Caco-2 (cell line): ENCODE results near the gene THG1L. TPM values are rescaled to one million over a fixed set of nuclear protein-coding genes. Genes with fewer than 3 reads are reported as not detected.
A peak's percentile ranks its signal among the peaks of the same experiment; 100 is the strongest.

Experiments
- BruUV-seq: library from RNA; stranded (reverse); fragments of 400-500 nt; replicated peaks from 2 replicates; lab custom pipeline; 2021; lab: Mats Ljungman, UMichigan
- CTCF ChIA-PET: fragments of 300-600 bp; sonication (Branson Sonifier 250); formaldehyde crosslinking; loops from one replicate; lab custom pipeline; 2022; ENCODE audit warnings: antibody characterized with exemption; lab: Charles Lee
- POLR2A ChIA-PET: fragments of 300-600 bp; sonication (Branson Sonifier 250); formaldehyde crosslinking; loops from one replicate; lab custom pipeline; 2022; ENCODE audit warnings: antibody characterized with exemption; lab: Charles Lee
- DNase-seq, 2 experiments: peaks; one replicate each; pipeline versions ENCODE4 v3.0.0 to v3.0.0-alpha.2; 2020 to 2022
- H3K27me3 ChIP-seq: replicated peaks from 2 replicates; pipeline ENCODE4 v1.6.0; 2011; ENCODE audit warnings: low read length; ENCODE audit not compliant: control insufficient read depth, insufficient read depth
- H3K36me3 ChIP-seq: 2 replicates; pipeline ENCODE4 v1.5.1; 2011; ENCODE audit warnings: low read length; ENCODE audit not compliant: control insufficient read depth, insufficient read depth
- H3K4me1 ChIP-seq: fragments of 250-450 bp; sonication (Bioruptor Pico); 2 replicates; pipeline ENCODE4 v1.5.1; 2020; ENCODE audit warnings: mild to moderate bottlenecking
- H3K4me3 ChIP-seq: 2 replicates; pipeline ENCODE4 v1.5.1; 2011; ENCODE audit warnings: low read depth, mild to moderate bottlenecking, control low read depth, low read length
- H3K9me3 ChIP-seq: fragments of 250-450 bp; sonication (Bioruptor Pico); 2 replicates; pipeline ENCODE4 v1.5.1; 2020; ENCODE audit warnings: mild to moderate bottlenecking, moderate library complexity
- H3K27ac Mint-ChIP-seq: one replicate; pipeline ENCODE4 v1.8.0; 2022; ENCODE audit warnings: mixed read lengths; ENCODE audit not compliant: unreplicated experiment
- H3K27me3 Mint-ChIP-seq: one replicate; pipeline ENCODE4 v1.8.0; 2022; ENCODE audit warnings: mixed read lengths; ENCODE audit not compliant: insufficient read depth, unreplicated experiment
- H3K36me3 Mint-ChIP-seq: one replicate; pipeline ENCODE4 v1.8.0; 2022; ENCODE audit warnings: mild to moderate bottlenecking, mixed read lengths; ENCODE audit not compliant: insufficient read depth, unreplicated experiment
- H3K4me1 Mint-ChIP-seq: one replicate; pipeline ENCODE4 v1.8.0; 2022; ENCODE audit warnings: low read depth, mixed read lengths; ENCODE audit not compliant: unreplicated experiment
- H3K4me3 Mint-ChIP-seq: one replicate; pipeline ENCODE4 v1.8.0; 2022; ENCODE audit warnings: mild to moderate bottlenecking, moderate library complexity, mixed read lengths; ENCODE audit not compliant: unreplicated experiment
- H3K9me3 Mint-ChIP-seq: one replicate; pipeline ENCODE4 v1.8.0; 2022; ENCODE audit warnings: mixed read lengths; ENCODE audit not compliant: unreplicated experiment
- intact Hi-C: fragments of 100-400 bp; cut with micrococcal nuclease; formaldehyde crosslinking; loops from one replicate; pipeline ENCODE4 v1.10.0; 2022; ENCODE audit not compliant: unreplicated experiment
- total RNA-seq: library from RNA; stranded (reverse); gene quantifications from 2 replicates; pipeline ENCODE4 v1.2.3, GENCODE V29; 2022
- TF ChIP-seq, protein P1 (sequence below), 2 experiments: fragments of 200-600 bp in 1 of 2; IDR thresholded peaks; 1 replicate in 1 of 2; 2 replicates in 1 of 2; pipeline versions ENCODE4 v1.5.1 to v1.8.0; 2011 to 2022; ENCODE audit warnings: antibody characterized with exemption in 1 of 2, control low read depth in 1 of 2, inconsistent platforms in 1 of 2, low read depth in 1 of 2, low read length in 1 of 2, mild to moderate bottlenecking in 1 of 2, moderate library complexity in 1 of 2; ENCODE audit not compliant: insufficient read depth in 1 of 2, severe bottlenecking in 1 of 2, unreplicated experiment in 1 of 2

The THG1L gene
- total RNA-seq, 1 experiment from 2014 or later: 19.8 TPM

DNA sequence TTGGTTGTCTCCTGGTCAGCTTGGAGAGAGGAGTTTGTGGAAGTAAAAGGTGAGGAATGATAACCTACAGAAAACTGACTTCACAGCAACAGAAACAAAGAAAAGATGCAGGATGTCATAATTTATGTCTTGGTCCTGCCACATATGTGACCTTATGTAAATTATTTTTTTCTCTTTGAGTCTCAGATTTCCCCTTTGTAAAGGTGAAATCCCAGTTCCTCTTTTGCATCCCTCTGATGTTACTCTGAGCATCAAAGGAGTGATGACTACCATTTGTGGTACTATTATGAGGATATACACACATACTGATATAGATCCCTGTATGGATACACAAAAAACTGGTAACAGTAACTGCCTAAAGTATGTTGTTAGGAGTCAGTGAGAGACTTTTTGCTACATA, 1.4 kb upstream of the THG1L start:
- no peak for DNase-seq
- Histone ChIP-seq H3K9me3 (no peaks in the 10 kb centered on the region), H3K4me3 (no peak overlapping the region), H3K4me1 (0 out of 2 replicates have a peak, but pooled peaks cover 4% of the 10 kb centered on the region), H3K27me3 (no peaks in the 10 kb centered on the region), H3K36me3 (no peaks in the 10 kb centered on the region)
- Mint-ChIP-seq H3K4me1 (peaks cover 10% of the 10 kb centered on the region), H3K27ac (no peak overlapping the region), H3K36me3 (peaks cover 14% of the 10 kb centered on the region), H3K27me3 (no peaks in the 10 kb centered on the region), H3K4me3 (no peak overlapping the region), H3K9me3 (peaks cover 4% of the 10 kb centered on the region)
- POLR2A ChIA-PET: no interaction called here
- no TSS peak for BruUV-seq
- intact Hi-C loops: no loop called here
- CTCF ChIA-PET: interaction anchor here (2.0 kb wide), 1 partner anchor 14 kb away, joined by 24 read pairs; the partner anchor contains the start of gene LSM11
- TF ChIP-seq, protein P1, sequence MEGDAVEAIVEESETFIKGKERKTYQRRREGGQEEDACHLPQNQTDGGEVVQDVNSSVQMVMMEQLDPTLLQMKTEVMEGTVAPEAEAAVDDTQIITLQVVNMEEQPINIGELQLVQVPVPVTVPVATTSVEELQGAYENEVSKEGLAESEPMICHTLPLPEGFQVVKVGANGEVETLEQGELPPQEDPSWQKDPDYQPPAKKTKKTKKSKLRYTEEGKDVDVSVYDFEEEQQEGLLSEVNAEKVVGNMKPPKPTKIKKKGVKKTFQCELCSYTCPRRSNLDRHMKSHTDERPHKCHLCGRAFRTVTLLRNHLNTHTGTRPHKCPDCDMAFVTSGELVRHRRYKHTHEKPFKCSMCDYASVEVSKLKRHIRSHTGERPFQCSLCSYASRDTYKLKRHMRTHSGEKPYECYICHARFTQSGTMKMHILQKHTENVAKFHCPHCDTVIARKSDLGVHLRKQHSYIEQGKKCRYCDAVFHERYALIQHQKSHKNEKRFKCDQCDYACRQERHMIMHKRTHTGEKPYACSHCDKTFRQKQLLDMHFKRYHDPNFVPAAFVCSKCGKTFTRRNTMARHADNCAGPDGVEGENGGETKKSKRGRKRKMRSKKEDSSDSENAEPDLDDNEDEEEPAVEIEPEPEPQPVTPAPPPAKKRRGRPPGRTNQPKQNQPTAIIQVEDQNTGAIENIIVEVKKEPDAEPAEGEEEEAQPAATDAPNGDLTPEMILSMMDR (IDR thresholded peaks at IDR 0.05; ENCODE audit: insufficient read depth in 1 of 2, low read depth in 1 of 2, low read length in 1 of 2, severe bottlenecking in 1 of 2, unreplicated experiment in 1 of 2): no peak

DNA sequence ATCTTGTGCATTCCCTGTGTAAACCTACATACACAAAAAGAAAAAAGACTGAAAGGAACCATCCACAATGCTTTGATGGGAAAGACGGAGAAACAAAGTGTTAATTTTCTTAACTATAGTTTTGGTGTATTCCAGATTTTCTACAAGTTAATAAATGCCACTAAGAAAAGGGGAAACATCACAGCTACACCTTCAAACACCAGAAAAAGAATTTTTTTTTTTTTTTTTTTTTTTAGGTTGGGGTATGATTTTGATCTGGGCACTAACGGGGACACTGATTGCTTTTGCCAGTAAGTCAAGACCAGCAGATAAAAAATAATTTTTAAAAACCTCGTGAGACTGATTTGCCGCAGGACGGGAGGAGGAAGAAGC, 334 bp upstream of the THG1L start:
- no TSS peak for BruUV-seq
- intact Hi-C loops: loop anchor here (1.0 kb wide), 1 partner anchor 12 kb away; the partner anchor contains the start of gene LSM11

DNA sequence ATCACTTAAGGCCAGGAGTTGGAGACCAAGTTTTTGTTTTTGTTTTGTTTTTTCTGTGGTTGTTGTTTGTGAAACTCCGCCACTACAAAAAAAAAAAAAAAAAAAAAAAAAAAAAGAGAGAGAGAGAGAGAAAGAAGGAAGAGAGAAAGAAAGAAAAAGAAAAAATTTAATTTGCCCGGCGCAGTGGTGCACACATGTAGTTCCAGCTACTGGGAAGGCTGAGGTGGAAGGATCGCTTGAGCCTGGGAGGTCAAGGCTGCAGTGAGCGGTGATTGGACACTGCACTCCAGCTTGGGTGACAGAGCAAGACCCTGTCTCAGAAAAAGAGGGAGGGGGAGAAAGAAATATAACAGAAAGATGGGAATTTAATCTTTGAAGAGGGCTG, 902 bp downstream of the THG1L start:
- H3K36me3 ChIP-seq: no peaks in the 10 kb centered on the region
- TF ChIP-seq, protein P1 (IDR thresholded peaks at IDR 0.05; ENCODE audit: insufficient read depth in 1 of 2, low read depth in 1 of 2, low read length in 1 of 2, severe bottlenecking in 1 of 2, unreplicated experiment in 1 of 2): no peak
- Mint-ChIP-seq H3K4me3 (peak overlapping the region; percentile 100), H3K27me3 (no peaks in the 10 kb centered on the region), H3K27ac (peak overlapping the region; percentile 99), H3K36me3 (peaks cover 19% of the 10 kb centered on the region), H3K9me3 (no peaks in the 10 kb centered on the region), H3K4me1 (peaks cover 10% of the 10 kb centered on the region)
- ChIA-PET CTCF (interaction anchor here (1.0 to 2.0 kb wide), 5 partner anchors 12 to 404 kb away, joined by 3 to 24 read pairs (median 7); partner anchors contain the start of genes LSM11 and SOX30), POLR2A (interaction anchor here (1.0 to 1.4 kb wide), 3 partner anchors 11 to 80 kb away, joined by 3 to 9 read pairs (median 5); partner anchors contain the start of genes LSM11 and SOX30)
- H3K9me3 ChIP-seq: no peaks in the 10 kb centered on the region
- intact Hi-C loops: no loop called here
- DNase-seq: no peak
- no peaks in the 10 kb centered on the region for H3K27me3 ChIP-seq
- H3K4me1 ChIP-seq: 0 out of 2 replicates have a peak, but pooled peaks cover 4% of the 10 kb centered on the region
- BruUV-seq: no TSS peak
- H3K4me3 ChIP-seq: peak overlapping the region; percentile 84

More for the DNA sequence above, 334 bp upstream of the THG1L start:
- Mint-ChIP-seq H3K36me3 (peaks cover 19% of the 10 kb centered on the region), H3K4me1 (peaks cover 10% of the 10 kb centered on the region), H3K4me3 (peak overlapping the region; percentile 100), H3K27me3 (no peaks in the 10 kb centered on the region), H3K27ac (peak overlapping the region; percentile 99), H3K9me3 (no peaks in the 10 kb centered on the region)
- DNase-seq: no peak
- H3K4me1 ChIP-seq: 0 out of 2 replicates have a peak, but pooled peaks cover 4% of the 10 kb centered on the region
- no peaks in the 10 kb centered on the region for H3K27me3 ChIP-seq
- no peaks in the 10 kb centered on the region for H3K9me3 ChIP-seq
- POLR2A ChIA-PET: interaction anchor here (0.6 to 1.4 kb wide), 4 partner anchors 12 to 270 kb away, joined by 3 to 11 read pairs (median 7); partner anchors contain the start of genes LSM11 and SOX30
- no peaks in the 10 kb centered on the region for H3K36me3 ChIP-seq
- CTCF ChIA-PET: interaction anchor here (0.6 to 2.0 kb wide), 6 partner anchors 13 to 403 kb away, joined by 3 to 24 read pairs (median 7); partner anchors contain the start of genes LSM11 and SOX30
- TF ChIP-seq, protein P1 (IDR thresholded peaks at IDR 0.05; ENCODE audit: insufficient read depth in 1 of 2, low read depth in 1 of 2, low read length in 1 of 2, severe bottlenecking in 1 of 2, unreplicated experiment in 1 of 2): no peak
- peak overlapping the region; percentile 84 for H3K4me3 ChIP-seq
